ENCODE results near the gene CHERP. TPM values are rescaled to one million over a fixed set of nuclear protein-coding genes. Genes with fewer than 3 reads are reported as not detected.

CHERP gene
- total and polyA plus RNA-seq, 2 of the 13 experiments (the other 11 are each of a cell fraction or from before 2014, with no cell fraction given), result 4.3 to 5.4 TPM

DNA sequence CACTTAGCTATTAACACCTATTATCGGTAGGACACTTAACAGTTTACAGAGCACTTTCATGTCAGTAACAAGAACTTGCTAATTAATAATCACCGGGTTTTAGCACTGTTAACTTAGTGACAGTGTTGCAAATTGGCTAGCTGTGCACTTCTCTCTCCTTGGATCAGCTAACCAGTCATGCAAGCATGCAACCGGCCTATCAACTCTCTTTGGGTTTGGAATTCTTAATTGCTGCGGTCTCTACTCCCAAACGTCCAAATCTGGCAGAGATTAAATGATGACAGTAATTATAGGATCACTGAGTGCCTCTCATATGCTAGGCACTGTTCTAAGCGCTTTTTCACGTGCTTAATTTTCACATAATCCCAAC is 71.7 kb downstream of the CHERP start:
- intact Hi-C loops (cut with micrococcal nuclease; ENCODE audit: unreplicated experiment), result no loop called here
- H3K4me2 ChIP-seq (ENCODE audit: low read depth, low read length), result peak overlapping the region; percentile 88
- in situ Hi-C loops (cut with HindIII; ENCODE audit: extremely low pct_ligation_motif_present, low pct_unique_long_range_greater_than_20kb), result no loop called here
- peak overlapping the region; percentile 83 for H3K9ac ChIP-seq (ENCODE audit: insufficient read depth, low read depth, low read length)
- peaks cover 7% of the 10 kb centered on the region for H4K20me1 ChIP-seq (ENCODE audit: insufficient read depth, low read length)
- no peak overlapping the region for H2AFZ ChIP-seq (ENCODE audit: low read length)
- DNase-seq (ENCODE audit: low spot score) (no peak), FAIRE-seq (no peak), ATAC-seq (no peak)
- H3K27me3 ChIP-seq (ENCODE audit: control insufficient read depth in 1 of 2, insufficient read depth in 2 of 2, low read length in 2 of 2), result no peaks in the 10 kb centered on the region
- ChIA-PET CTCF (ENCODE audit: low intra/inter-chr PET ratio, low total read pairs) (no interaction called here), POLR2A (interaction anchor here (0.9 to 1.1 kb wide), 2 partner anchors 12 to 26 kb away, joined by 3 read pairs; partner anchors contain the start of genes C19orf44 and CALR3)
- H3K9me3 ChIP-seq (ENCODE audit: low read length), result peaks cover 6% of the 10 kb centered on the region
- 43% methylated on average over 7 of the region's 7 CpGs for WGBS (ENCODE audit: low lambda C conversion rate)
- no peak overlapping the region for H3K27ac ChIP-seq (ENCODE audit: extremely low read length, insufficient read depth, low read length)
- peaks cover 56% of the 10 kb centered on the region for H3K79me2 ChIP-seq (ENCODE audit: insufficient read depth, low read length)
- peak overlapping the region; percentile 93 to 98 (median 97); a peak in 5 of 6 replicates for H3K4me3 ChIP-seq (replicated peaks in 1 of 3; ENCODE audit: insufficient read depth in 1 of 3, low read depth in 2 of 3, low read length in 3 of 3)
- no TSS peak for BruUV-seq (replicated peaks)
- TF ChIP-seq MYC (CRISPR knock-in tag; IDR thresholded peaks at IDR 0.05; ENCODE audit: borderline replicate concordance), result no peak
- TF ChIP-seq GRHL1 (CRISPR knock-in tag; conservative IDR thresholded peaks at IDR 0.05), result no peak
- no peak for TF ChIP-seq ZNF780A (CRISPR knock-in tag; IDR thresholded peaks at IDR 0.05)
- H3K36me3 ChIP-seq (replicated peaks in 1 of 2; ENCODE audit: control insufficient read depth in 1 of 2, insufficient read depth in 2 of 2, low read length in 2 of 2), result no peaks in the 10 kb centered on the region
- peaks cover 74% of the 10 kb centered on the region for H3K4me1 ChIP-seq (ENCODE audit: insufficient read depth, low read length)

Small RNAs within 50 kb of the gene (small RNA-seq; reads per million reads assigned to genes)
- gene RN7SL146P (ENCODE audit: insufficient read depth in 2 of 3, insufficient read length in 3 of 3, low read depth in 2 of 3, low replicate concordance in 1 of 3), result 0 reads per million in 3 experiments

Other genes starting within 250 kb of the CHERP start
- not detected in 2 replicates for gene KLF2, start 217.6 kb downstream of the CHERP start, total RNA-seq (2016; rRNA removed; fragmentation: Illumina TruSeq; extraction: Trizol)
- gene KLF2, start 217.6 kb downstream of the CHERP start, polyA plus RNA-seq (2011; rRNA removed), result 0.05 TPM in 1 of 2 replicates, not detected in the other
- 7.0 and 8.6 TPM in 2 replicates for gene EPS15L1, start 70.5 kb downstream of the CHERP start, total RNA-seq (2016; rRNA removed; fragmentation: Illumina TruSeq; extraction: Trizol)
- gene EPS15L1, start 70.5 kb downstream of the CHERP start, polyA plus RNA-seq (2011; rRNA removed), result 14.0 and 16.5 TPM in 2 replicates
- gene CALR3, start 46.3 kb downstream of the CHERP start, total RNA-seq (2016; rRNA removed; fragmentation: Illumina TruSeq; extraction: Trizol), result not detected in 2 replicates
- gene CALR3, start 46.3 kb downstream of the CHERP start, polyA plus RNA-seq (2011; rRNA removed), result not detected in 2 replicates
- 3.6 and 4.3 TPM in 2 replicates for gene C19orf44, start 46.0 kb downstream of the CHERP start, total RNA-seq (2016; rRNA removed; fragmentation: Illumina TruSeq; extraction: Trizol)
- 3.2 and 4.1 TPM in 2 replicates for gene C19orf44, start 46.0 kb downstream of the CHERP start, polyA plus RNA-seq (2011; rRNA removed)
- 17.2 and 21.2 TPM in 2 replicates for gene SLC35E1, start 30.0 kb upstream of the CHERP start, total RNA-seq (2016; rRNA removed; fragmentation: Illumina TruSeq; extraction: Trizol)
- 46.5 and 48.0 TPM in 2 replicates for gene SLC35E1, start 30.0 kb upstream of the CHERP start, polyA plus RNA-seq (2011; rRNA removed)
- gene MED26, start 85.8 kb upstream of the CHERP start, total RNA-seq (2016; rRNA removed; fragmentation: Illumina TruSeq; extraction: Trizol), result 3.3 and 3.8 TPM in 2 replicates
- 3.3 and 3.5 TPM in 2 replicates for gene MED26, start 85.8 kb upstream of the CHERP start, polyA plus RNA-seq (2011; rRNA removed)
- 67.4 and 74.9 TPM in 2 replicates for gene SMIM7, start 117.7 kb upstream of the CHERP start, total RNA-seq (2016; rRNA removed; fragmentation: Illumina TruSeq; extraction: Trizol)
- gene SMIM7, start 117.7 kb upstream of the CHERP start, polyA plus RNA-seq (2011; rRNA removed), result 54.7 and 55.7 TPM in 2 replicates
- gene TMEM38A, start 118.7 kb upstream of the CHERP start, total RNA-seq (2016; rRNA removed; fragmentation: Illumina TruSeq; extraction: Trizol), result 1.7 and 4.8 TPM in 2 replicates
- 6.8 and 7.7 TPM in 2 replicates for gene TMEM38A, start 118.7 kb upstream of the CHERP start, polyA plus RNA-seq (2011; rRNA removed)
- not detected in 2 replicates for gene NWD1, start 177.4 kb upstream of the CHERP start, total RNA-seq (2016; rRNA removed; fragmentation: Illumina TruSeq; extraction: Trizol)
- gene NWD1, start 177.4 kb upstream of the CHERP start, polyA plus RNA-seq (2011; rRNA removed), result not detected in 2 replicates

All from HepG2 (cell line).